ENCODE results near the gene CPEB1. TPM values are rescaled to one million over a fixed set of nuclear protein-coding genes. Genes with fewer than 3 reads are reported as not detected.
A peak's percentile ranks its signal among the peaks of the same experiment; 100 is the strongest.

Gene CPEB1
- total and polyA plus RNA-seq, 7 experiments from 2014 or later, result 0.07 to 1.0 (median 0.35) TPM; not detected in 1

- ATAC-seq, result no peak
- Histone ChIP-seq H3K4me3 (ENCODE audit: low read length) (no peak overlapping the region), H3K27ac (ENCODE audit: low read depth, low read length) (no peak overlapping the region), H3K36me3 (ENCODE audit: control insufficient read depth in 2 of 3, insufficient read depth in 3 of 3, low read length in 3 of 3) (no peaks in the 10 kb centered on the region), H3K27me3 (ENCODE audit: control insufficient read depth in 2 of 2, insufficient read depth in 2 of 2, low read length in 2 of 2) (no peaks in the 10 kb centered on the region), H3K4me1 (ENCODE audit: control insufficient read depth in 2 of 2, insufficient read depth in 2 of 2, low read length in 2 of 2) (no peaks in the 10 kb centered on the region), H3K9me3 (ENCODE audit: control insufficient read depth in 2 of 3, low read length in 3 of 3) (no peaks in the 10 kb centered on the region)
- ChIA-PET POLR2A (no interaction called here), CTCF (no interaction called here)
- H3K9me3 Mint-ChIP-seq, result no peaks in the 10 kb centered on the region
- no peaks in the 10 kb centered on the region for H3K4me1 Mint-ChIP-seq
- H3K27me3 Mint-ChIP-seq, result peaks cover 0 to 47% (median 18%) of the 10 kb centered on the region in 5 donors
- no peak overlapping the region for H3K4me3 Mint-ChIP-seq
- intact Hi-C loops (cut with micrococcal nuclease), result no loop called here
- DNase-seq, result no peak
- no peaks in the 10 kb centered on the region for H3K36me3 Mint-ChIP-seq
- no peak overlapping the region for H3K27ac Mint-ChIP-seq
These were observed 59.4 kb downstream of the CPEB1 start for GRCh38 chr15:82587805-82588204.

- DNase-seq (no peak), ATAC-seq (no peak)
- no peaks in the 10 kb centered on the region for H3K4me1 ChIP-seq (ENCODE audit: control insufficient read depth in 2 of 2, insufficient read depth in 2 of 2, low read length in 2 of 2)
- ChIA-PET POLR2A (no interaction called here), CTCF (no interaction called here)
- intact Hi-C loops (cut with micrococcal nuclease), result no loop called here
- Mint-ChIP-seq H3K4me3 (no peak overlapping the region), H3K36me3 (no peaks in the 10 kb centered on the region), H3K27ac (no peak overlapping the region), H3K9me3 (no peaks in the 10 kb centered on the region), H3K27me3 (peaks cover 10 to 42% (median 26%) of the 10 kb centered on the region in 5 donors), H3K4me1 (no peaks in the 10 kb centered on the region)
- no peaks in the 10 kb centered on the region for H3K36me3 ChIP-seq (ENCODE audit: control insufficient read depth in 2 of 3, insufficient read depth in 3 of 3, low read length in 3 of 3)
- no peak overlapping the region for H3K4me3 ChIP-seq (ENCODE audit: low read length)
- H3K9me3 ChIP-seq (ENCODE audit: control insufficient read depth in 2 of 3, low read length in 3 of 3), result no peaks in the 10 kb centered on the region
- H3K27ac ChIP-seq (ENCODE audit: low read depth, low read length), result no peak overlapping the region
- H3K27me3 ChIP-seq (ENCODE audit: control insufficient read depth in 2 of 2, insufficient read depth in 2 of 2, low read length in 2 of 2), result no peaks in the 10 kb centered on the region
These were observed 62.1 kb downstream of the CPEB1 start for GRCh38 chr15:82585072-82585471.

GRCh38 chr15:82580713-82581112, 66.5 kb downstream of the CPEB1 start:
- POLR2A ChIA-PET, result no interaction called here
- H3K36me3 Mint-ChIP-seq, result no peaks in the 10 kb centered on the region
- no peak overlapping the region for H3K27ac Mint-ChIP-seq
- CTCF ChIA-PET, result no interaction called here
- H3K9me3 Mint-ChIP-seq, result no peaks in the 10 kb centered on the region
- H3K4me3 ChIP-seq (ENCODE audit: low read length), result no peak overlapping the region
- H3K27me3 ChIP-seq (ENCODE audit: control insufficient read depth in 2 of 2, insufficient read depth in 2 of 2, low read length in 2 of 2), result no peaks in the 10 kb centered on the region
- H3K4me1 Mint-ChIP-seq, result no peaks in the 10 kb centered on the region
- no peaks in the 10 kb centered on the region for H3K4me1 ChIP-seq (ENCODE audit: control insufficient read depth in 2 of 2, insufficient read depth in 2 of 2, low read length in 2 of 2)
- no peak for ATAC-seq
- no peak for DNase-seq
- intact Hi-C loops (cut with micrococcal nuclease), result no loop called here
- no peaks in the 10 kb centered on the region for H3K9me3 ChIP-seq (ENCODE audit: control insufficient read depth in 2 of 3, low read length in 3 of 3)
- H3K27ac ChIP-seq (ENCODE audit: low read depth, low read length), result no peak overlapping the region
- H3K27me3 Mint-ChIP-seq, result peaks cover 10 to 26% (median 19%) of the 10 kb centered on the region in 5 donors
- no peak overlapping the region for H3K4me3 Mint-ChIP-seq
- H3K36me3 ChIP-seq (ENCODE audit: control insufficient read depth in 2 of 3, insufficient read depth in 3 of 3, low read length in 3 of 3), result no peaks in the 10 kb centered on the region

GRCh38 chr15:82575335-82575734, 71.8 kb downstream of the CPEB1 start:
- CTCF ChIA-PET, result interaction anchor here (0.6 kb wide), 1 partner anchor 433 kb away, joined by 3 read pairs; no protein-coding TSS in a partner anchor
- no peaks in the 10 kb centered on the region for H3K4me1 ChIP-seq (ENCODE audit: control insufficient read depth in 2 of 2, insufficient read depth in 2 of 2, low read length in 2 of 2)
- Mint-ChIP-seq H3K4me3 (no peak overlapping the region), H3K27ac (no peak overlapping the region), H3K36me3 (no peaks in the 10 kb centered on the region), H3K9me3 (peaks cover 0 to 3% (median 0%) of the 10 kb centered on the region in 11 donors), H3K27me3 (peaks cover 0 to 35% (median 17%) of the 10 kb centered on the region in 5 donors), H3K4me1 (no peaks in the 10 kb centered on the region)
- intact Hi-C loops (cut with micrococcal nuclease), result no loop called here
- no peak overlapping the region for H3K4me3 ChIP-seq (ENCODE audit: low read length)
- no peak for DNase-seq
- POLR2A ChIA-PET, result no interaction called here
- ATAC-seq, result no peak
- H3K36me3 ChIP-seq (ENCODE audit: control insufficient read depth in 2 of 3, insufficient read depth in 3 of 3, low read length in 3 of 3), result no peaks in the 10 kb centered on the region
- H3K27ac ChIP-seq (ENCODE audit: low read depth, low read length), result no peak overlapping the region
- H3K27me3 ChIP-seq (ENCODE audit: control insufficient read depth in 2 of 2, insufficient read depth in 2 of 2, low read length in 2 of 2), result no peaks in the 10 kb centered on the region
- no peaks in the 10 kb centered on the region for H3K9me3 ChIP-seq (ENCODE audit: control insufficient read depth in 2 of 3, low read length in 3 of 3)

GRCh38 chr15:82572986-82573385, 74.2 kb downstream of the CPEB1 start:
- Histone ChIP-seq H3K27me3 (ENCODE audit: control insufficient read depth in 2 of 2, insufficient read depth in 2 of 2, low read length in 2 of 2) (no peaks in the 10 kb centered on the region), H3K4me3 (ENCODE audit: low read length) (no peak overlapping the region), H3K36me3 (ENCODE audit: control insufficient read depth in 2 of 3, insufficient read depth in 3 of 3, low read length in 3 of 3) (no peaks in the 10 kb centered on the region), H3K9me3 (ENCODE audit: control insufficient read depth in 2 of 3, low read length in 3 of 3) (no peaks in the 10 kb centered on the region), H3K4me1 (ENCODE audit: control insufficient read depth in 2 of 2, insufficient read depth in 2 of 2, low read length in 2 of 2) (no peaks in the 10 kb centered on the region), H3K27ac (ENCODE audit: low read depth, low read length) (no peak overlapping the region)
- H3K36me3 Mint-ChIP-seq, result no peaks in the 10 kb centered on the region
- no peaks in the 10 kb centered on the region for H3K4me1 Mint-ChIP-seq
- DNase-seq (no peak), ATAC-seq (no peak)
- H3K27ac Mint-ChIP-seq, result no peak overlapping the region
- H3K9me3 Mint-ChIP-seq, result peaks cover 0 to 3% (median 0%) of the 10 kb centered on the region in 11 donors
- H3K27me3 Mint-ChIP-seq, result peaks cover 0 to 35% (median 17%) of the 10 kb centered on the region in 5 donors
- CTCF ChIA-PET, result no interaction called here
- H3K4me3 Mint-ChIP-seq, result no peak overlapping the region
- intact Hi-C loops (cut with micrococcal nuclease), result no loop called here
- POLR2A ChIA-PET, result no interaction called here

- H3K9me3 ChIP-seq (ENCODE audit: control insufficient read depth in 2 of 3, low read length in 3 of 3), result no peaks in the 10 kb centered on the region
- intact Hi-C loops (cut with micrococcal nuclease), result no loop called here
- H3K27ac ChIP-seq (ENCODE audit: low read depth, low read length), result no peak overlapping the region
- H3K27me3 Mint-ChIP-seq, result peaks cover 0 to 35% (median 17%) of the 10 kb centered on the region in 5 donors
- no peaks in the 10 kb centered on the region for H3K4me1 Mint-ChIP-seq
- ChIA-PET POLR2A (no interaction called here), CTCF (no interaction called here)
- H3K4me3 ChIP-seq (ENCODE audit: low read length), result no peak overlapping the region
- peak overlapping the region in 2 of 10 donors; percentile 32 to 42 for H3K4me3 Mint-ChIP-seq
- H3K9me3 Mint-ChIP-seq, result peaks cover 0 to 3% (median 0%) of the 10 kb centered on the region in 11 donors
- DNase-seq (no peak), ATAC-seq (no peak)
- H3K36me3 Mint-ChIP-seq, result no peaks in the 10 kb centered on the region
- H3K36me3 ChIP-seq (ENCODE audit: control insufficient read depth in 2 of 3, insufficient read depth in 3 of 3, low read length in 3 of 3), result no peaks in the 10 kb centered on the region
- no peaks in the 10 kb centered on the region for H3K4me1 ChIP-seq (ENCODE audit: control insufficient read depth in 2 of 2, insufficient read depth in 2 of 2, low read length in 2 of 2)
- no peaks in the 10 kb centered on the region for H3K27me3 ChIP-seq (ENCODE audit: control insufficient read depth in 2 of 2, insufficient read depth in 2 of 2, low read length in 2 of 2)
- no peak overlapping the region for H3K27ac Mint-ChIP-seq
These were observed 74.9 kb downstream of the CPEB1 start for GRCh38 chr15:82572311-82572710.

- Mint-ChIP-seq H3K4me3 (peak overlapping the region in 6 of 10 donors; percentile 37 to 63 (median 48)), H3K27ac (no peak overlapping the region), H3K27me3 (peaks cover 0 to 35% (median 17%) of the 10 kb centered on the region in 5 donors), H3K36me3 (no peaks in the 10 kb centered on the region), H3K9me3 (peaks cover 0 to 3% (median 0%) of the 10 kb centered on the region in 11 donors), H3K4me1 (no peaks in the 10 kb centered on the region)
- no peaks in the 10 kb centered on the region for H3K4me1 ChIP-seq (ENCODE audit: control insufficient read depth in 2 of 2, insufficient read depth in 2 of 2, low read length in 2 of 2)
- no peaks in the 10 kb centered on the region for H3K9me3 ChIP-seq (ENCODE audit: control insufficient read depth in 2 of 3, low read length in 3 of 3)
- H3K36me3 ChIP-seq (ENCODE audit: control insufficient read depth in 2 of 3, insufficient read depth in 3 of 3, low read length in 3 of 3), result no peaks in the 10 kb centered on the region
- ChIA-PET CTCF (no interaction called here), POLR2A (no interaction called here)
- H3K27ac ChIP-seq (ENCODE audit: low read depth, low read length), result no peak overlapping the region
- H3K27me3 ChIP-seq (ENCODE audit: control insufficient read depth in 2 of 2, insufficient read depth in 2 of 2, low read length in 2 of 2), result no peaks in the 10 kb centered on the region
- H3K4me3 ChIP-seq (ENCODE audit: low read length), result no peak overlapping the region
- peak in 1 of 9 donors; percentile 1 for DNase-seq
- intact Hi-C loops (cut with micrococcal nuclease), result no loop called here
- no peak for ATAC-seq
These were observed 75.4 kb downstream of the CPEB1 start for GRCh38 chr15:82571722-82572222.
